ENCODE data around the gene NIT1. TPM values are rescaled to one million over a fixed set of nuclear protein-coding genes. Genes with fewer than 3 reads are reported as not detected.

Gene NIT1
- total RNA-seq: 10 to 100 TPM; 26.6 to 35.8 (median 30.2) TPM

GRCh38 chr1:161117759-161118581 is at the start of gene NIT1, which contains the start of gene PFDN2:
TSS of gene NIT1 (plus strand) at chr1:161118105. CDS start at chr1:161118177, 72 bp downstream.
TSS of gene PFDN2 (minus strand) at chr1:161118037. CDS start at chr1:161118026, 11 bp downstream.
- 1% methylated on average over 38 to 54 of the region's 58 CpGs for WGBS, 2 donors
- DNase-seq (ENCODE audit: low spot score in 2 of 2): peak; percentile 77 to 96
- intact Hi-C loops (cut with DNase I; ENCODE audit: low total_unique reads): no loop called here
- peak in 1 of 2 donors; percentile 67 for TF ChIP-seq POLR2A (IDR thresholded peaks at IDR 0.05)
- TF ChIP-seq, protein P1, sequence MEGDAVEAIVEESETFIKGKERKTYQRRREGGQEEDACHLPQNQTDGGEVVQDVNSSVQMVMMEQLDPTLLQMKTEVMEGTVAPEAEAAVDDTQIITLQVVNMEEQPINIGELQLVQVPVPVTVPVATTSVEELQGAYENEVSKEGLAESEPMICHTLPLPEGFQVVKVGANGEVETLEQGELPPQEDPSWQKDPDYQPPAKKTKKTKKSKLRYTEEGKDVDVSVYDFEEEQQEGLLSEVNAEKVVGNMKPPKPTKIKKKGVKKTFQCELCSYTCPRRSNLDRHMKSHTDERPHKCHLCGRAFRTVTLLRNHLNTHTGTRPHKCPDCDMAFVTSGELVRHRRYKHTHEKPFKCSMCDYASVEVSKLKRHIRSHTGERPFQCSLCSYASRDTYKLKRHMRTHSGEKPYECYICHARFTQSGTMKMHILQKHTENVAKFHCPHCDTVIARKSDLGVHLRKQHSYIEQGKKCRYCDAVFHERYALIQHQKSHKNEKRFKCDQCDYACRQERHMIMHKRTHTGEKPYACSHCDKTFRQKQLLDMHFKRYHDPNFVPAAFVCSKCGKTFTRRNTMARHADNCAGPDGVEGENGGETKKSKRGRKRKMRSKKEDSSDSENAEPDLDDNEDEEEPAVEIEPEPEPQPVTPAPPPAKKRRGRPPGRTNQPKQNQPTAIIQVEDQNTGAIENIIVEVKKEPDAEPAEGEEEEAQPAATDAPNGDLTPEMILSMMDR (IDR thresholded peaks at IDR 0.05): no peak
- peak within 1 kb of the TSS; percentile 98 for H3K4me3 ChIP-seq (ENCODE audit: low read depth, poor library complexity, severe bottlenecking)

- peak in 1 of 2 donors; percentile 89 for DNase-seq (ENCODE audit: low spot score in 2 of 2)
- H3K4me3 ChIP-seq (ENCODE audit: low read depth, poor library complexity, severe bottlenecking): peak overlapping the region; percentile 8
- intact Hi-C loops (cut with DNase I; ENCODE audit: low total_unique reads): no loop called here
- WGBS, 2 donors: 58 to 67% methylated on average over 10 of the region's 10 CpGs
- no peak for TF ChIP-seq POLR2A (IDR thresholded peaks at IDR 0.05)
- TF ChIP-seq, protein P1 (IDR thresholded peaks at IDR 0.05): no peak
Measured at GRCh38 chr1:161068306-161069234, 49.3 kb upstream of the NIT1 start.

GRCh38 chr1:161069241-161069640 is 48.7 kb upstream of the NIT1 start:
- TF ChIP-seq POLR2A (IDR thresholded peaks at IDR 0.05): no peak
- intact Hi-C loops (cut with DNase I; ENCODE audit: low total_unique reads): no loop called here
- peak overlapping the region; percentile 8 for H3K4me3 ChIP-seq (ENCODE audit: low read depth, poor library complexity, severe bottlenecking)
- no peak for DNase-seq (ENCODE audit: low spot score in 2 of 2)
- WGBS, 2 donors: 77 to 79% methylated on average over 9 of the region's 9 CpGs

DNA sequence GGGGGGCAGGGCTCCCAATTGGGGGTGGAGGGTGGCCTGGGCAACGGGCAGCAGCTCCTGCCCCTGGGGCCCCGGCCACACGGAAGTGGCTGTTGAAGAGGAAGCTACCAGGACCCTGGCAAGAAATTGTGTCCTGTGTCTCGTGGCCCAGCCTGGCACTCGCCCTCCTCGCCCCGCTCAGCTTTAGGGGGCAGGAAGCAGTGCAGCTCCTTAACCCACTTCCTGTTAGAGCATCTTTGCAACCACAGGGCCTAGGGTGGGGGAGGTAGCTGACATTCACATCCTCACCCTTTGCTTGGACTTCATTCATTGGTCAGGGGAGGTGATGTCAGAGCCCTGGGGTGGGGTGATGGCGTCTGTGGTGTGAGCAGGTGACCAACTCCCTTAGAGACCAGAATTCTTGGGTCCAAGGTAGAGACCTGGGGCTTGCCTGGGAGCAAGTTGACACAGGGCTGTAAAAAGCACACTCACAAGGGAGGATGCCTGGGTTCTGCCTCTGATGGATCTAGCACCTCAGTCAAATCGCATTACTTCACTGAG is 48.1 kb upstream of the NIT1 start, which contains the start of gene ARHGAP30:
Gene ARHGAP30 (minus strand): TSS at position 161 of the 540 bp plus-strand sequence. CDS start 267 bp downstream, outside the sequence.
- TF ChIP-seq, protein P1 (IDR thresholded peaks at IDR 0.05): no peak
- no peak for TF ChIP-seq POLR2A (IDR thresholded peaks at IDR 0.05)
- 67 to 75% methylated on average over 5 to 8 of the region's 9 CpGs for WGBS, 2 donors
- peak in 1 of 2 donors; percentile 90 for DNase-seq (ENCODE audit: low spot score in 2 of 2)
- peak within 1 kb of the TSS; percentile 8 for H3K4me3 ChIP-seq (ENCODE audit: low read depth, poor library complexity, severe bottlenecking)
- intact Hi-C loops (cut with DNase I; ENCODE audit: low total_unique reads): no loop called here

DNA sequence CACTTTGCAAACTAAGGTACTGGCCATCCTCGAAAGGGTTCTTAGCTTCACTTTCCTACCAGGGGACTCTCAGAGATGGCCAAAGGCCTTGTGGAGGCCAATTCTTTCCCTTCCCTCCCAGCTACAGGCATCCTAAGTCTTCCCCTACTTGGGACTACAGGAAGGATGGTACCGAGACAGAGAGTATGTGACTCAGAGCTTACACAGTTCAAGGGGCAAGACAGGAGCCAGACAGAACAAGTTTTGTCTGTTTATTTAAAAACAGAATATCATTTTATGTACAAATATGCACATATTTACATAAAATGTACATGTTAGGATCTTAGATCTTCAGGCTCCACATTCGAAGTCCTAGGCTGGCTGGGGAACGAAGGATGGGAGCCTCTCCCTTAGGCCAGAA is 47.1 kb upstream of the NIT1 start:
- DNase-seq (ENCODE audit: low spot score in 2 of 2): no peak
- no peak overlapping the region for H3K4me3 ChIP-seq (ENCODE audit: low read depth, poor library complexity, severe bottlenecking)
- no peak for TF ChIP-seq POLR2A (IDR thresholded peaks at IDR 0.05)
- TF ChIP-seq, protein P1 (IDR thresholded peaks at IDR 0.05): no peak
- intact Hi-C loops (cut with DNase I; ENCODE audit: low total_unique reads): no loop called here
- WGBS, 2 donors: 85 to 90% methylated on average over 4 of the region's 4 CpGs

Measured in lower leg skin (tissue), 4 donors.